Stimulated activated naive CD8-positive, alpha-beta T cell treated with anti-CD3 and anti-CD28 coated beads, Interleukin-15, Interleukin-2, amounts not matched to agents 100 ng/mL and 50 ng/mL, for 24 hours (primary cell): Measurements from ENCODE around the gene C9orf40.

Experiments
- H3K27ac Mint-ChIP-seq: one replicate; pipeline ENCODE4 v1.8.0; 2021; ENCODE audit warnings: mild to moderate bottlenecking, mixed read lengths
- H3K27me3 Mint-ChIP-seq: one replicate; pipeline ENCODE4 v1.8.0; 2021; ENCODE audit warnings: mixed read lengths
- H3K36me3 Mint-ChIP-seq: one replicate; pipeline ENCODE4 v1.8.0; 2021; ENCODE audit warnings: low read depth, mixed read lengths
- H3K4me1 Mint-ChIP-seq: one replicate; pipeline ENCODE4 v1.8.0; 2021; ENCODE audit warnings: low read depth, mixed read lengths
- H3K4me3 Mint-ChIP-seq: one replicate; pipeline ENCODE4 v1.8.0; 2021; ENCODE audit warnings: mild to moderate bottlenecking, mixed read lengths
- H3K9me3 Mint-ChIP-seq: one replicate; pipeline ENCODE4 v1.8.0; 2021; ENCODE audit warnings: mixed read lengths

The C9orf40 gene

GRCh38 chr9:74951725-74952151 is 974 bp downstream of the C9orf40 start:
- no peaks in the 10 kb centered on the region for H3K9me3 Mint-ChIP-seq
- H3K27me3 Mint-ChIP-seq = no peaks in the 10 kb centered on the region
- peaks cover 28% of the 10 kb centered on the region for H3K4me1 Mint-ChIP-seq
- H3K36me3 Mint-ChIP-seq = peaks cover 17% of the 10 kb centered on the region
- peak overlapping the region; percentile 96 for H3K4me3 Mint-ChIP-seq
- peak overlapping the region; percentile 89 for H3K27ac Mint-ChIP-seq

GRCh38 chr9:74951107-74951720 is 1.5 kb downstream of the C9orf40 start:
- peaks cover 28% of the 10 kb centered on the region for H3K4me1 Mint-ChIP-seq
- peaks cover 23% of the 10 kb centered on the region for H3K36me3 Mint-ChIP-seq
- H3K9me3 Mint-ChIP-seq = no peaks in the 10 kb centered on the region
- peak overlapping the region; percentile 89 for H3K27ac Mint-ChIP-seq
- peak overlapping the region; percentile 96 for H3K4me3 Mint-ChIP-seq
- H3K27me3 Mint-ChIP-seq = no peaks in the 10 kb centered on the region

DNA sequence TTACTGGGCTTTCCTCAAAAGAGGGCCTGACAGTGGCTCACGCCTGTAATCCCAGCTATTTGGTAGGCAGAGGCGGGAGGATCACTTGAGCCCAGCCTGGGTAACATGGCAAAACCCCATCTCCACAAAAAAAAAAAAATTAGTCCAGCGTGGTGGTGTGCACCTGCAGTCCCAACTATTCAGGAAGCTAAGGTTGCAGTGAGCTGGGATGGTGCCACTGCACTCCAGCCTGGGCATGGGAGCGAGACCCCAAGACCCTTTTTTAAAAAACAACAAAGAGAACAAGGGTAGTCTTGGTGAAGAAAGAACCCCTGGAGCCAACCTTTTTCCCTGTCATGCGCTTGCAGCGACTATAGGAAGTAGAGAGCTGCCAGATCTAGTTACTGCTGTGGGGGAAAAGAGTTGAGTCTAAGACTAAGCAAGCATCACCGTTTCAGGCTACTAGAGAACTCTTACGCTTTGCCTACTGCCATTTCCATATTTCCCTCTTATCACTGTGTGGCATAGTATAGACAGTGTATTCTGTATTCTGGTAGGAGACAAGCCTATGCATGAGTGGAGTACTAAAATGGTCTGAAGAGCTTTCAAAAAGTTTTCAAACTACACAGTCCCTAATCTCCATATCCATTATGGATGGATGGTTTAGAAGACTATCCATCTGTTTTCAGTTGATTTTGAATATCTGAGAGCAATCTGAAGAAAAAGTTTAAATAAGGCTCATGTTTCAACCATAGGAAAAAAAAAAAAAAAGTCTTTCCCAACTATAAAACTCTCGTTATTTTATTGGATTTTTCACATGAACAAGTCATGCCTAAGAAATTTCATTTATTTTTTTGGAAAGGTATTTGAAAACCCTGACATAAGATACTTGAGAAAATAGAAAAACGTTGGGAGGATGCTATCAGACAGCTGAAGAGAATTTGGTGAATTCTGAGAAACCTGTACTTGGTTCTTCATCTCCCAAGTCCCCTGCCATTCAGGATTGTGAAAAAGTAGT is 2.6 kb downstream of the C9orf40 start:
- H3K27me3 Mint-ChIP-seq = no peaks in the 10 kb centered on the region
- peak overlapping the region; percentile 43 for H3K4me3 Mint-ChIP-seq
- H3K36me3 Mint-ChIP-seq = peaks cover 29% of the 10 kb centered on the region
- H3K4me1 Mint-ChIP-seq = peaks cover 28% of the 10 kb centered on the region
- no peak overlapping the region for H3K27ac Mint-ChIP-seq
- no peaks in the 10 kb centered on the region for H3K9me3 Mint-ChIP-seq

DNA sequence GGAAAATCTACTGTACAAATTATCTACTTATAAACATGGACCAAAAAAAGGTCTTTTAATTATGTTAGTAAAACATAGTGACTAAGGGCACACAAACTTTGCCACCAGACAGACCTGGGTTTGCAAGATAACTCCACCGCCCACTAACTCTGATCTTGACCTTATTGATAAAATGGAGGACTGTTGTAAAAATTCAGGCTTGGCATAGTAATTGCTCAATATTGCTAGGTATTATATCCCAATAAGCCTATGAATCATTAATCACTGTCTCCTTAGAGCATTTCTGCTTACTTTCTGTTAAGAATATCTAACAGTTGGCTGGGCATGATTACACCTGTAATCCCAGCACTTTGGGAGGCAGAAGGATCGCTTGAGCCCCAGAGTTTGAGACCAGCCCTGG is 3.8 kb downstream of the C9orf40 start:
- Mint-ChIP-seq H3K27ac (no peak overlapping the region), H3K27me3 (no peaks in the 10 kb centered on the region)

GRCh38 chr9:74946686-74947085 is 6.0 kb downstream of the C9orf40 start:
- Mint-ChIP-seq H3K36me3 (peaks cover 29% of the 10 kb centered on the region), H3K9me3 (peaks cover 5% of the 10 kb centered on the region), H3K4me3 (no peak overlapping the region), H3K4me1 (peaks cover 27% of the 10 kb centered on the region), H3K27me3 (no peaks in the 10 kb centered on the region), H3K27ac (no peak overlapping the region)

More for the DNA sequence above, 3.8 kb downstream of the C9orf40 start:
- Mint-ChIP-seq H3K36me3 (peaks cover 29% of the 10 kb centered on the region), H3K9me3 (no peaks in the 10 kb centered on the region), H3K4me3 (no peak overlapping the region), H3K4me1 (peaks cover 28% of the 10 kb centered on the region)

DNA sequence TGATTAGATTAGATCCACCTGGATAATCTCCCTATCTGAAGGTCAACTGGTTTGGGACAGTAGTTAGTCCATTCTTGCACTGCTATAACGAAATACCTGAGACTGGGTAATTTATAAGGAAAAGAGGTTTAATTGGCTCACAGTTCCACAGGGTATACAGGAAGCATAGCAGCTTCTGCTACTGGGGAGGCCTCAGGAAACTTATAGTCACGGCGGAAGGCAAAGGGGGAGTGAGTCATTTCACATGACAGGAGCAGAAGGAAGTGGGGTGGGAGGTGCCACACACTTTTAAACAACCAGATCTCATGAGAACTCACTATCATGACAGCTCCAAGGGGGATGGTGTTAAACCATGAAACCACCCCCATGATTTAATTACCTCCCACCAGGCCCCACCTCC is 9.9 kb downstream of the C9orf40 start:
- no peaks in the 10 kb centered on the region for H3K27me3 Mint-ChIP-seq
- H3K4me3 Mint-ChIP-seq = no peak overlapping the region
- peaks cover 5% of the 10 kb centered on the region for H3K9me3 Mint-ChIP-seq
- no peak overlapping the region for H3K27ac Mint-ChIP-seq
- H3K4me1 Mint-ChIP-seq = peaks cover 10% of the 10 kb centered on the region
- peaks cover 18% of the 10 kb centered on the region for H3K36me3 Mint-ChIP-seq

DNA sequence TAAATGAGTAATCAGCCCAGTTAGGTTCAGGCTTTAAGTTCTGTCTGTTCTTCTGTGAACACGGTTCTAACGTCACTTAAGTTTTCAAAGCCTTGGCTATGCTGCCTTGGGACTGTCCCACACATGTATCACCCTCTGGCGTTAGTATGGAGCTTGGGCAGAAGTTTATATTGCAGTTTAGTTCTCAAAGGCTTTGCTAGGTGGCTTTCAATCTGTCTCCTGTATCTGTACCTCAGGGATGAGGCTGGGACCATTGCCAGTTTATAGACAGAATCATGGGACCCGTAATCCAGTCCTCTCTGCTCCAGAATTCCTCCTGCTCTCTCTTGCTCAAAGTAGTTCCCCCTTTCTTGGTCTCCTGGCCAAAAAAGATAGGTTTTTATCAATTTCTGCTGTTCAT is 12.1 kb downstream of the C9orf40 start:
- Mint-ChIP-seq H3K9me3 (peaks cover 5% of the 10 kb centered on the region), H3K27ac (no peak overlapping the region), H3K36me3 (peaks cover 3% of the 10 kb centered on the region), H3K4me3 (no peak overlapping the region), H3K4me1 (peaks cover 10% of the 10 kb centered on the region), H3K27me3 (no peaks in the 10 kb centered on the region)

DNA sequence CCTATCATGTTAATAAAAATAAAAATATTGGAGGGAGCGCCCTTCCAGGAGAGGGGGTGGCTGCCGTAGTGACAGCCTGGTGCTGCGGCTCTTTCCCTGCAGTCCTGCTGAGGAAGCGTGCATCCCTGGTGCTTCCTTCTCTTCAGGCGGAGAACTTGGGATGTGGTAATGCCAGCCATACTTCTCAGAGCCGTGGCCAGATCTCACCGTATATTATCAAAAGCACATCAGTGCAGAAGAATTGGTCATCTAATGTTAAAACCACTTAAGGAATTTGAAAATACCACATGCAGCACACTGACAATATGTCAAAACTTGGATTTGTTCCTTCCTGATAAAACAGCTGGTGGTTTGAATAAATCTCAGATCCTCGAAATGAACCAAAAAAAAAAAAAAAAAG is 17.7 kb downstream of the C9orf40 start:
- Mint-ChIP-seq H3K9me3 (peaks cover 8% of the 10 kb centered on the region), H3K4me1 (no peaks in the 10 kb centered on the region), H3K4me3 (no peak overlapping the region), H3K27ac (no peak overlapping the region), H3K36me3 (no peaks in the 10 kb centered on the region), H3K27me3 (peaks cover 3% of the 10 kb centered on the region)

DNA sequence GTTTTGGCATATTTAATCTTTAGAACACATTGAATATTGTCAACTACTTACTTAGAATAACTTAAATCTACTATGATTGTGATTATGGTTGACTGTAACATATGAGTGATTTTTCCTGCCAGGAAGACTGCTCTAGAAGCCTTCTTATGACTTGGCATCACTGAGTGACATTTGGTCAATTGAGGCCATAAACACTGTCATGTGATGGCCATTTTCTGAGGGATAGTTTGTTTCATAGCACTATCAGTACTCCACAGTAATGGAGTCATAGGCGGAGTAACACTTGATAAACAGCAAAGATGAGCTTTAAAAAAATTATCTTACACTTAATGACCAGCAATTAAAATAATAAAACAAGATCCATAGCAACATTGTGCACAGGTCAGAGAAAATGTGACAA is 31.0 kb downstream of the C9orf40 start:
- H3K36me3 Mint-ChIP-seq = no peaks in the 10 kb centered on the region
- no peak overlapping the region for H3K4me3 Mint-ChIP-seq
- no peaks in the 10 kb centered on the region for H3K9me3 Mint-ChIP-seq
- no peaks in the 10 kb centered on the region for H3K4me1 Mint-ChIP-seq
- no peak overlapping the region for H3K27ac Mint-ChIP-seq
- H3K27me3 Mint-ChIP-seq = no peaks in the 10 kb centered on the region

- H3K36me3 Mint-ChIP-seq = no peaks in the 10 kb centered on the region
- no peak overlapping the region for H3K27ac Mint-ChIP-seq
- no peak overlapping the region for H3K4me3 Mint-ChIP-seq
- no peaks in the 10 kb centered on the region for H3K9me3 Mint-ChIP-seq
- no peaks in the 10 kb centered on the region for H3K4me1 Mint-ChIP-seq
- no peaks in the 10 kb centered on the region for H3K27me3 Mint-ChIP-seq
Measured at GRCh38 chr9:74920944-74921626, 31.6 kb downstream of the C9orf40 start.

- Mint-ChIP-seq H3K4me1 (no peaks in the 10 kb centered on the region), H3K27ac (no peak overlapping the region), H3K36me3 (no peaks in the 10 kb centered on the region), H3K27me3 (peaks cover 24% of the 10 kb centered on the region), H3K4me3 (no peak overlapping the region), H3K9me3 (peaks cover 19% of the 10 kb centered on the region)
Measured at GRCh38 chr9:74910036-74910435, 42.7 kb downstream of the C9orf40 start.

GRCh38 chr9:74908665-74909064 is 44.0 kb downstream of the C9orf40 start:
- Mint-ChIP-seq H3K36me3 (no peaks in the 10 kb centered on the region), H3K27me3 (peaks cover 24% of the 10 kb centered on the region), H3K27ac (no peak overlapping the region), H3K9me3 (peaks cover 19% of the 10 kb centered on the region), H3K4me1 (no peaks in the 10 kb centered on the region), H3K4me3 (no peak overlapping the region)

DNA sequence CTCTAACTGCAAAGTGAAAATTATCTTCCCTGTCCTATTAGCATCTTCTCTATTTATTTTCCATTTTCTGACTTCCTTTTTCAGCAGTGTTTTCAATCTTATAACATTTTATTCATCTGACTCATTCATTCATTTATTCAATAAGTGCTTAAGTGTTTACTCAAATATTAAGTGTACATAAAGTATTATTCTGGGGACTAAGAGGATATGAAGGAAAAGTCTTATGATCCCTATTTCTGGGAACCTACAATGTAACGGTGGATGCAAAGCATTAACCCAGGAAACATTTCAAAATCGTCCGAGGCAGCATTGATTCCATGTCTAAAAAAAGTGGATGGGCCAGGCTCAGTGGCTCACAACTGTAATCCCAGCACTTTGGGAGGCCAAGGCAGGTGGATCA is 45.6 kb downstream of the C9orf40 start:
- Mint-ChIP-seq H3K27me3 (peaks cover 23% of the 10 kb centered on the region), H3K9me3 (peaks cover 12% of the 10 kb centered on the region), H3K36me3 (no peaks in the 10 kb centered on the region), H3K4me3 (no peak overlapping the region), H3K4me1 (no peaks in the 10 kb centered on the region), H3K27ac (no peak overlapping the region)

GRCh38 chr9:74901001-74901400 is 51.7 kb downstream of the C9orf40 start:
- H3K27ac Mint-ChIP-seq = no peak overlapping the region
- no peak overlapping the region for H3K4me3 Mint-ChIP-seq
- H3K9me3 Mint-ChIP-seq = no peaks in the 10 kb centered on the region
- no peaks in the 10 kb centered on the region for H3K4me1 Mint-ChIP-seq
- H3K27me3 Mint-ChIP-seq = peaks cover 4% of the 10 kb centered on the region
- no peaks in the 10 kb centered on the region for H3K36me3 Mint-ChIP-seq
